AG09319 (cell line): ENCODE results near the gene ISL2.
"Not testable (repeated sequence)": the region's sequence is repeated elsewhere in the genome, so short reads cannot be mapped to it uniquely, and the experiment has no call there.

Experiments
- DNase-seq: peaks from one replicate; pipeline ENCODE4 v3.0.0-alpha.2; 2010; ENCODE audit warnings: low read depth; ENCODE audit errors: extremely low read depth
- TF ChIP-seq, protein P1 (sequence below): IDR thresholded peaks from 2 replicates; pipeline ENCODE4 v1.5.1; 2011; ENCODE audit warnings: low read depth, mild to moderate bottlenecking, inconsistent platforms, low read length, moderate library complexity

ISL2 gene

DNA sequence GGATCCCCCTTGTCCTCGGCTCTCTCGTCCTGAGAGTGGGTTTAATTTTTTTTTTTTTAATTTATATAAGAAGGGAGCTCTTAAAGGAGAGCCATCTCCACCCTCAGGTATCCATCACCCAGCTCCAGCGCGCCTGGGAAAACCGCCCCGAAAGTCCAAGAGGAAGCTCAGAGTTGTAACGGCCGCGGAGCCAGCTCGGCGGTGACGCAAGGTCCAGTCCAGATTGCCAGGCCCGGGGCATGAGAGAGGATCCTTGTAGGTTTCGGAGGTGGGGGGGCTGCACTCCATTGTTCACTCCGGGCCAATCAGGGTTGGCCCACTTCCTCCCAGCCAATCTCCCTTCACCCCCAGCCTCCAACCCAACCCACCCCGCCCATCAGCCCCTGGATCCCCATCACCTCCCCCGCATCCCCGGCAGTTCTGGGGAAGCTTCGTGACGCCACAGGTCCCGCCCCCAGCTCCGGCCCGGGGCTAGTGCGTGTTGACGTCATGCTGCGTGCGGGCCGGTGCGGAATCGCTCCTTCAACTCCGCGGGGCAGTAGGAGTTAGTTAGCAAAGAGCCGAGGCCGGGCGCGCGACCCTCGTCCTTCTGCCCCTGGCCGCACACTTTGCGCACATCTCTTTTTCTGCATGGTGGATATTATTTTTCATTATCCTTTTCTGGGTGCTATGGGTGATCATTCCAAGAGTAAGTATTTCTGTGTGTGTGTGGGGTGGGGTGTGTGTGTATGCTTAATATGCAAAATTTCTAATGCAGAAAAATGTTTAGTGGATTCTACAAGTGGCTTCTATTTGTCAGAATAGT is at the start of gene ISL2:
Gene ISL2, plus strand, starts transcription at position 520 of the 805 bp plus-strand sequence. Its CDS starts 111 bp downstream, at position 631.
- TF ChIP-seq, protein P1, sequence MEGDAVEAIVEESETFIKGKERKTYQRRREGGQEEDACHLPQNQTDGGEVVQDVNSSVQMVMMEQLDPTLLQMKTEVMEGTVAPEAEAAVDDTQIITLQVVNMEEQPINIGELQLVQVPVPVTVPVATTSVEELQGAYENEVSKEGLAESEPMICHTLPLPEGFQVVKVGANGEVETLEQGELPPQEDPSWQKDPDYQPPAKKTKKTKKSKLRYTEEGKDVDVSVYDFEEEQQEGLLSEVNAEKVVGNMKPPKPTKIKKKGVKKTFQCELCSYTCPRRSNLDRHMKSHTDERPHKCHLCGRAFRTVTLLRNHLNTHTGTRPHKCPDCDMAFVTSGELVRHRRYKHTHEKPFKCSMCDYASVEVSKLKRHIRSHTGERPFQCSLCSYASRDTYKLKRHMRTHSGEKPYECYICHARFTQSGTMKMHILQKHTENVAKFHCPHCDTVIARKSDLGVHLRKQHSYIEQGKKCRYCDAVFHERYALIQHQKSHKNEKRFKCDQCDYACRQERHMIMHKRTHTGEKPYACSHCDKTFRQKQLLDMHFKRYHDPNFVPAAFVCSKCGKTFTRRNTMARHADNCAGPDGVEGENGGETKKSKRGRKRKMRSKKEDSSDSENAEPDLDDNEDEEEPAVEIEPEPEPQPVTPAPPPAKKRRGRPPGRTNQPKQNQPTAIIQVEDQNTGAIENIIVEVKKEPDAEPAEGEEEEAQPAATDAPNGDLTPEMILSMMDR: no peak
- DNase-seq: peak; percentile 37

DNA sequence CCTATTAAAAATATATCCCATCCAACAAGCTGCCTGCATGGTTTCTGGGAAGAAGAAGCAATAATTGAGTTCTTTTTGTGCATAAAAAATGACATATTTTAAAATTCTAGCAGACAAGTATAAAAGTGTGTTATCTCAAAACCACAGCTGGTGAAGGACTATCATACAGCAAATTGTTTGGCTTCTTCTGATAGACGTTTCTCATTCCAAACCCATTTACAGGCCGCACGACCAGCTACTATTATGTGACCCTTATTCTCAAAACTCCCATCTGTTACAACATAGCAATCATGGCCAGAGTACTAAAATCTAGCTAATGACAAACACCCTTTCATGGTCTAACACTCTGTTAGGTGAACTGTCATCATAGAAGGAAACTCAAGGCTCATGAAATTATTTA is 47.0 kb upstream of the ISL2 start:
- TF ChIP-seq, protein P1: no peak
- DNase-seq: no peak

DNA sequence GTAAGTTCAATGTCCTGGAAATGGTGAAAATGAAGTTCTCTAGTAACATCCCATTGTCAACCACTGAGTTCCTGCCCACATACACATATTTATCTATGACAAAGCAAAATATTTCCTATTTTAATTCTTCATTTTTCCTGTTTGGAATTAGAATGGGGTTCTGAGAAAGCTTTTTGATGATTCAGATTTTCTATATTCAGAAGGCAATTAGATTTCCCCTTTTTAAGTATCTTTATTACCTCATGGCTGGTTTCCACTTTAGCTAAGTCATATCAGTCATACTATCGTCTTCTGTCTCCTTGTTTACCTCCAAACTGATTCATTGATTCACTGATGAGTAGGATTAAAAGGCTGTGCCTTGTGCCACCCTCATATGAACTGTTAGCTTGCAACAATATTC is 43.2 kb upstream of the ISL2 start:
- DNase-seq: no peak
- TF ChIP-seq, protein P1: no peak

DNA sequence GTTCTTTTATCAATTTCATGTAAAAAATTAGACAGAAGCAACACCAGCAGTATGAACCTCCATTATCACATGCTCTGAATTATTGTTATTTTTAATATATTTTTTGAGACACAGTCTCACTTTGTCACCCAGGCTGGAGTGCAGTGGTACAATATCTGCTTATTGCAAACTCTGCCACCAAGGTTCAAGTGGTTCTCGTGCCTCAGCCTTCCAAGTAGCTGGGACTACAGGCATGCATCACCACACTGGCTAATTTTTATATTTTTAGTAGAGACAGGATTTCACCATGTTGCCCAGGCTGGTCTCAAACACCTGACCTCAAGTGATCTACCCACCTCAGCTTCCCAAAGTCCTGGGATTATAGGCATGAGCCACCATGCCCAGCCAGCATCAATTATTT is 42.1 kb upstream of the ISL2 start:
- not testable (repeated sequence) for DNase-seq

DNA sequence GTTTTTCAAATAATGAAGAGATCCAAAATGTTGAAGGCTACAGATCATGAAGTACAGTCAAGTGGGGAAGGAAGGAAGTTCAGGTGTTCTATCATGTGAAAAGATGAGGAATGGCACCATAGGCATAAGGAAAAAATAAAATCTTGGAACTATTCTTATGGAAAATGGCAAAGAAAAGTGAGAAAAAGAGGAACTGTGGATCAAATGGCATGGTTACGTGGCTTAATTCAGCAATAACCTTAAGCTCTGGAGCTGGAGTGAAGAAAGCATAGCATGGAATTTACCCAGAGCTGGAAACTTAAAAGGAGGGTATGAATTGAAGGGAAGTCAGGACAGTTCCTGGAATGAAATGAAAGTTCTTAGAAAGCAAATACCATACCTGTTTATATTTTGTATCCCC is 39.7 kb upstream of the ISL2 start:
- TF ChIP-seq, protein P1: no peak
- DNase-seq: no peak

DNA sequence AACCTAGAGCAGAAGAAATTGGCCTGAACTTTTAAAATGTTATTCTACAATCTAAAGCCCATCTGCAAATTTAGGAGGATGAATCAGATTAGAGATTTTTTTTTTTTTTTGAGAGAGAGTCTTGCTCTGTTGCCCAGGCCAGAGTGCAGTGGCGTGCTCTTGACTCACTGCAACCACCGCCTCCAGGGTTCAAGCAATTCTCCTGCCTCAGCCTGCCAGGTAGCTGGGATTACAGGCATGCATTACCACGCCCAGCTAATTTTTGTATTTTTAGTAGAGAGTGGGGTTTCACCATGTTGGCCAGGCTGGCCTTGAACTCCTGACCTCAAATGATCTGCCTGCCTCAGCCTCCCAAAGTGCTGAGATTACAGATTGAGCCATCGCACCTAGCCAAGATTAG is 38.6 kb upstream of the ISL2 start:
- DNase-seq: not testable (repeated sequence)

DNA sequence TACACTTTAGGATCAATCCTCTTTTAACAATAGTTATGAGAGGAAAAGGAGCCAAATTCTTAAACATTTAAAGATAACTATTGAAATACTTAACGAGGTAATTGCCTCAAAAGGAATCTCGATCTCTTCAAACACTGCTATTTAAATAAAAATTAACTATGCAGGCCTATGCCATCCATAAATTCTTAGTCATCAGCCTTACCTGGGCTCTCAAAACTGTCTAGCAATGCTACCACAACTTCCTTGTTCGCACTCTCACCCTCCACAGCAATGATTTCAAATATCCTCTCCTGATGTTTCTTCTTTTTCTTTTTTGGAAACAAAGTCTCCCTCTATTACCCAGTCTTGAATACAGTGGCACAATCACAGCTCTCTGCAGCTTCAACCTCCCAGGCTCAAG is 37.6 kb upstream of the ISL2 start:
- TF ChIP-seq, protein P1: no peak
- DNase-seq: no peak

DNA sequence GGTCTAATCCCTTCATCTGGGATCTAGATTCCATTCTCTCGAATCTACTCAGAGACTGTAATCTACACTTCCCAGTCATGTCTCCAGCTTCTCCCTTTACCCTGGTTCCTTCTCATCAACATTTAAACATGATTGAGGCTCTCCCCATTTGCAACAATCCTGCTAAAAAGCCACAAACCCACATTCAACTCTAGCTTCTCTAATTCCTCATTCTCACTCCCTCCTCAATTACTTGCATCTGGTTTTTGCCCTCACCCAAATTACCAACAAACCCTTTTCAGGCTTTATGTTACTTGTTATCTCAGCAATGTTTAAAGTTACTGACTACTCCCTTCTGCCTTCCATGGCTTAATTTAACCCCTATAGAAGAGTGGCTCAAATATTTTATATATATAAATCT is 36.8 kb upstream of the ISL2 start:
- TF ChIP-seq, protein P1: no peak

More for the DNA sequence above, 36.8 kb upstream of the ISL2 start:
- no peak for DNase-seq
